HepG2 (cell line): ENCODE measurements around the gene SLC38A8. TPM values are rescaled to one million over a fixed set of nuclear protein-coding genes. Genes with fewer than 3 reads are reported as not detected.

Experiments used
- ATAC-seq: fragments of 200-7000 bp; cut with Tn5 transposase; 3 replicates; pipeline ENCODE4 v1.9.1; 2020; ENCODE audit warnings: mild to moderate bottlenecking, moderate library complexity
- BruUV-seq: library from RNA; stranded (reverse); fragments of 400-500 nt; replicated peaks from 2 replicates; lab custom pipeline; 2021; lab: Mats Ljungman, UMichigan
- CTCF ChIA-PET: fragments of 300-600 bp; formaldehyde crosslinking; extraction: SDS; loops from one replicate; lab custom pipeline; 2021; ENCODE audit warnings: low total read pairs, inconsistent platforms, low intra/inter-chr PET ratio; lab: Yijun Ruan, JAX
- POLR2A ChIA-PET: fragments of 350-600 bp; sonication (Branson Sonifier 250); formaldehyde crosslinking; loops from one replicate; lab custom pipeline; 2020; ENCODE audit warnings: antibody characterized with exemption, inconsistent platforms; lab: Yijun Ruan, JAX
- DNase-seq: peaks from one replicate; pipeline ENCODE4 v3.0.0-alpha.2; 2015; ENCODE audit warnings: low spot score
- FAIRE-seq: peaks from 3 replicates; lab custom pipeline; 2011; peaks lifted over from hg19 to GRCh38; lab: Jason Lieb, UNC
- H2AFZ ChIP-seq: one replicate; pipeline ENCODE4 v1.6.1; 2011; ENCODE audit warnings: low read length, inconsistent platforms
- H3K27ac ChIP-seq: fragments of 300-600 bp; 3 replicates; pipeline ENCODE4 v1.8.0; 2011; ENCODE audit warnings: mixed run types, mild to moderate bottlenecking, mixed read lengths, low read length, inconsistent platforms; ENCODE audit not compliant: insufficient read depth; ENCODE audit errors: extremely low read length
- H3K27me3 ChIP-seq, 2 experiments: fragments of 200-600 bp in 1 of 2; 2 replicates in 1 of 2; 3 replicates in 1 of 2; pipeline versions ENCODE4 v1.6.0 to v1.8.0; 2011; ENCODE audit warnings: low read length in 2 of 2, mild to moderate bottlenecking in 2 of 2, moderate library complexity in 2 of 2, inconsistent platforms in 1 of 2; ENCODE audit not compliant: insufficient read depth in 2 of 2, control insufficient read depth in 1 of 2
- H3K36me3 ChIP-seq, 2 experiments: fragments of 200-600 bp in 1 of 2; replicated peaks in 1 of 2; 2 replicates in 1 of 2; 3 replicates in 1 of 2; pipeline versions ENCODE4 v1.5.1 to v1.8.0; 2011; ENCODE audit warnings: low read length in 2 of 2, inconsistent platforms in 1 of 2; ENCODE audit not compliant: insufficient read depth in 2 of 2, control insufficient read depth in 1 of 2
- H3K4me1 ChIP-seq: 2 replicates; pipeline ENCODE4 v1.5.1; 2012; ENCODE audit warnings: low read length, inconsistent platforms; ENCODE audit not compliant: insufficient read depth
- H3K4me2 ChIP-seq: 2 replicates; pipeline ENCODE4 v1.6.0; 2011; ENCODE audit warnings: low read depth, low read length, inconsistent platforms
- H3K4me3 ChIP-seq, 3 experiments: fragments of 200-600 bp in 1 of 3; sonication (generic), shearing (Covaris generic) in 1 of 3; replicated peaks in 1 of 3; 2 replicates each; pipeline ENCODE4 v1.5.1; 2011 to 2016; ENCODE audit warnings: low read length in 3 of 3, inconsistent platforms in 2 of 3, low read depth in 2 of 3, mild to moderate bottlenecking in 2 of 3, control low read depth in 1 of 3, mixed read lengths in 1 of 3; ENCODE audit not compliant: insufficient read depth in 1 of 3
- H3K79me2 ChIP-seq: one replicate; pipeline ENCODE4 v1.6.1; 2011; ENCODE audit warnings: low read length, inconsistent platforms; ENCODE audit not compliant: insufficient read depth
- H3K9ac ChIP-seq: 2 replicates; pipeline ENCODE4 v1.6.0; 2011; ENCODE audit warnings: mild to moderate bottlenecking, low read depth, low read length, inconsistent platforms; ENCODE audit not compliant: insufficient read depth
- H3K9me3 ChIP-seq: 2 replicates; pipeline ENCODE4 v1.5.1; 2012; ENCODE audit warnings: mild to moderate bottlenecking, low read length
- H4K20me1 ChIP-seq: 2 replicates; pipeline ENCODE4 v1.6.0; 2011; ENCODE audit warnings: inconsistent platforms, mild to moderate bottlenecking, low read length, moderate library complexity; ENCODE audit not compliant: insufficient read depth
- AKAP8 ChIP-seq: sonication (generic); formaldehyde crosslinking; IDR thresholded peaks from 2 replicates; pipeline ENCODE4 v1.5.1; 2020; ENCODE audit warnings: mild to moderate bottlenecking, missing genetic modification reagents
- HIVEP1 ChIP-seq: sonication (generic); formaldehyde crosslinking; IDR thresholded peaks from 2 replicates; pipeline ENCODE4 v1.4.0; 2020; ENCODE audit warnings: mild to moderate bottlenecking, missing genetic modification reagents
- MYC ChIP-seq: sonication (generic); formaldehyde crosslinking; IDR thresholded peaks from 2 replicates; pipeline ENCODE4 v1.9.0; 2021; ENCODE audit warnings: missing genetic modification reagents, borderline replicate concordance
- RBFOX2 ChIP-seq: fragments of 200-400 bp; formaldehyde crosslinking; IDR thresholded peaks from 2 replicates; pipeline ENCODE4 v1.6.1; 2017; ENCODE audit warnings: low read depth, mild to moderate bottlenecking, low read length
- SIN3B ChIP-seq: fragments of 150-350 bp; IDR thresholded peaks from 2 replicates; pipeline ENCODE4 v1.6.1; 2014; ENCODE audit warnings: low read length
- SP5 ChIP-seq: IDR thresholded peaks from 2 replicates; pipeline ENCODE4 v1.6.1; 2016; ENCODE audit warnings: low read depth, borderline replicate concordance
- ZNF3 ChIP-seq: IDR thresholded peaks from 2 replicates; pipeline ENCODE4 v1.7.0; 2017; ENCODE audit warnings: inconsistent platforms
- ZNF460 ChIP-seq: sonication (generic); formaldehyde crosslinking; IDR thresholded peaks from 2 replicates; pipeline ENCODE4 v1.5.1; 2020; ENCODE audit warnings: missing genetic modification reagents, mild to moderate bottlenecking, borderline replicate concordance
- WGBS: methylation state at CpG from one replicate; pipeline ENCODE4 v1.1.6; 2017; ENCODE audit warnings: low lambda C conversion rate; 5-methylcytosine and 5-hydroxymethylcytosine counted together
- in situ Hi-C: cut with HindIII; loops from 2 replicates; pipeline ENCODE4 v1.10.0; 2017; ENCODE audit warnings: low pct_unique_long_range_greater_than_20kb; ENCODE audit not compliant: extremely low pct_ligation_motif_present
- intact Hi-C: fragments of 100-400 bp; cut with micrococcal nuclease; formaldehyde crosslinking; loops from one replicate; pipeline ENCODE4 v1.10.0; 2022; ENCODE audit not compliant: unreplicated experiment
- polyA plus RNA-seq, 8 experiments: library from polyadenylated mRNA; depleted of rRNA in 3 of 8; stranded (reverse) in 7 of 8; unstranded in 1 of 8; fragments of >200 nt; fragmentation: Illumina TruSeq in 4 of 8; extraction: Trizol in 4 of 8; gene quantifications; 2 replicates each; pipeline versions ENCODE4 v1.2.1 to v1.2.3, GENCODE V29; 2011 to 2016; ENCODE audit warnings: low read depth in 4 of 8, missing spikeins in 1 of 8, mixed read lengths in 1 of 8; ENCODE audit not compliant: insufficient read depth in 1 of 8
- total RNA-seq, 5 experiments: library from RNA; depleted of rRNA; stranded (reverse); fragments of >200 nt; fragmentation: Illumina TruSeq; extraction: Trizol; gene quantifications; 2 replicates each; pipeline ENCODE4 v1.2.3, GENCODE V29; 2016; ENCODE audit warnings: low read depth in 1 of 5
- TF ChIP-seq, protein P1 (sequence below): sonication (generic); formaldehyde crosslinking; IDR thresholded peaks from 2 replicates; pipeline ENCODE4 v1.4.0; 2020; ENCODE audit warnings: missing genetic modification reagents

SLC38A8 gene
- total and polyA plus RNA-seq, 2 of the 13 experiments (the other 11 are each of a cell fraction or from before 2014, with no cell fraction given), result 0.24 to 0.37 TPM

DNA sequence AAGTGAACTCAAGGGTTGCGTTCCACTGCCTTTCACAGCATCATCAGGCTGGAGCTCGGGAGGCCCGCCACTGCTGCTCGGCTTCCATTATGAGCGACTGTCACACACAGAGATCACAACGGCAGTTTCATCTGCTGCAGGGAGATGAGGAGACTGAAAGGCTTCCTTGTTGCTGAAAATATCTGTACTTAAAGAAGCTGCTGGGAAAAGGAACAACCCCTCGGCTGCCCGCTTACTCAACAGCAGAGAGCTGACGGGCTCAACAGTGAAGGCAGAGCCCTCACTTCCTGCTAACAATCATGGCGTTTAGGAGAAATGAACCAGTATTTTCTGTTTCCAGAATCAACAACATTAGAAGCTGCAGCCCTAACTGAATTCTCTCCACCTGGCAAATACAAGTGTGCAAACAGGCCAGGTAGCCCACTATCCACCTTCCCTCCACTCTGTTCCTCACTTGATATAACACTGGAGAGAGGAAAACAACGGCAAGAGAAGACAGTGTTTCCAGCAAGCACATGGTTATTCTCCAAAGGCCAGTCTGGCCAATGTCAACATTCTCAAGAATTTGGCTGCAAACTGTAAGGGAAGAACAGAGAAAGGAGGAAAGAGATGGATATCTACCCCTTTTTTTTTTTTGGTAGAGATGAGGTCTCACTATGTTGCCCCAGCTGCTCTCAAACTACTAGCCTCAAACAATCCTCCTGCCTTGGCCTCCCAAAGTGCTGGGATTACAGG is 40.4 kb upstream of the SLC38A8 start (continued):
- TF ChIP-seq, protein P1, sequence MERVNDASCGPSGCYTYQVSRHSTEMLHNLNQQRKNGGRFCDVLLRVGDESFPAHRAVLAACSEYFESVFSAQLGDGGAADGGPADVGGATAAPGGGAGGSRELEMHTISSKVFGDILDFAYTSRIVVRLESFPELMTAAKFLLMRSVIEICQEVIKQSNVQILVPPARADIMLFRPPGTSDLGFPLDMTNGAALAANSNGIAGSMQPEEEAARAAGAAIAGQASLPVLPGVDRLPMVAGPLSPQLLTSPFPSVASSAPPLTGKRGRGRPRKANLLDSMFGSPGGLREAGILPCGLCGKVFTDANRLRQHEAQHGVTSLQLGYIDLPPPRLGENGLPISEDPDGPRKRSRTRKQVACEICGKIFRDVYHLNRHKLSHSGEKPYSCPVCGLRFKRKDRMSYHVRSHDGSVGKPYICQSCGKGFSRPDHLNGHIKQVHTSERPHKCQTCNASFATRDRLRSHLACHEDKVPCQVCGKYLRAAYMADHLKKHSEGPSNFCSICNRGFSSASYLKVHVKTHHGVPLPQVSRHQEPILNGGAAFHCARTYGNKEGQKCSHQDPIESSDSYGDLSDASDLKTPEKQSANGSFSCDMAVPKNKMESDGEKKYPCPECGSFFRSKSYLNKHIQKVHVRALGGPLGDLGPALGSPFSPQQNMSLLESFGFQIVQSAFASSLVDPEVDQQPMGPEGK (CRISPR knock-in tag), result no peak
- no peak for TF ChIP-seq HIVEP1 (CRISPR knock-in tag)
- TF ChIP-seq ZNF460 (CRISPR knock-in tag), result no peak
- no peak for TF ChIP-seq MYC
- no peak for TF ChIP-seq ZNF3 (CRISPR knock-in tag)
- TF ChIP-seq SIN3B, result no peak
- TF ChIP-seq RBFOX2, result no peak
- no peak for TF ChIP-seq AKAP8 (CRISPR knock-in tag)

DNA sequence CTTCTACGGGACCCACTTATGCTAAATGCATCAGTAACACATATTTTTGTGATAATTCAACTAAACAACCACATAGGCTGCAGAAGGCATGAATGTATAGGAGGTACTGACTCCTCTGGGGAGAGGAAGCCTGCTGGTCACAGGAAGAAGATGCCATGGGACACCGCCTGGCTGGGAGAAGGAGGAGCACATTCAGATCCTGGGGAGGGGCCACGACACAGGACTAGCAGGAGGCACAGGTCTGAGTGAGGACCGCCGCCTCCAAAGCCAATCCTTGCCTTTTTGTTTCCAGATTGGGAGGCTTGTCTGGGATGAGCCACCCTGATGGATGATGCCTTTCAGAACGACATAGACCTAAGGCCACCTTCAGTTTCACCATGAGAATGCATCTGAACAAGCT is 39.5 kb upstream of the SLC38A8 start:
- FAIRE-seq, result no peak
- 94% methylated on average over 6 of the region's 6 CpGs for WGBS
- Histone ChIP-seq H3K4me1 (no peaks in the 10 kb centered on the region), H3K79me2 (peaks cover 2% of the 10 kb centered on the region), H3K9ac (no peak overlapping the region), H3K27ac (no peak overlapping the region), H2AFZ (no peak overlapping the region), H3K9me3 (no peaks in the 10 kb centered on the region), H3K27me3 (no peaks in the 10 kb centered on the region), H3K4me2 (no peak overlapping the region), H3K4me3 (no peak overlapping the region), H3K36me3 (peaks cover 42 to 87% of the 10 kb centered on the region in 2 experiments), H4K20me1 (peaks cover 7% of the 10 kb centered on the region; the same call in 1 of the 2 replicates)
- no peak for DNase-seq
- no peak for TF ChIP-seq SP5
- BruUV-seq, result no TSS peak
- CTCF ChIA-PET, result no interaction called here
- in situ Hi-C loops (no loop called here), intact Hi-C loops (no loop called here)
- POLR2A ChIA-PET, result no interaction called here
- no peak for ATAC-seq
